ENCODE measurements around the gene RTKN. TPM values are rescaled to one million over a fixed set of nuclear protein-coding genes. Genes with fewer than 3 reads are reported as not detected.
"Not testable (repeated sequence)": the region's sequence is repeated elsewhere in the genome, so short reads cannot be mapped to it uniquely, and the experiment has no call there.

The RTKN gene
- total and polyA plus RNA-seq, 3 experiments from 2014 or later = 1.1 to 1.4 (median 1.2) TPM

GRCh38 chr2:74471332-74472065 is 29.8 kb upstream of the RTKN start:
- Mint-ChIP-seq H3K27me3 (peaks cover 0 to 5% of the 10 kb centered on the region in 2 donors), H3K4me1 (peaks cover 21 to 27% (median 25%) of the 10 kb centered on the region in 3 donors), H3K27ac (peak overlapping the region; percentile 97 to 100 (median 99)), H3K4me3 (peak overlapping the region; percentile 93 to 98 (median 96)), H3K9me3 (no peaks in the 10 kb centered on the region), H3K36me3 (peaks cover 0 to 27% (median 8%) of the 10 kb centered on the region in 3 donors)
- H3K9me3 ChIP-seq (ENCODE audit: low read length) = no peaks in the 10 kb centered on the region
- DNase-seq = no peak
- peak overlapping the region; percentile 95 for H3K4me3 ChIP-seq (ENCODE audit: low read length)
- ChIA-PET POLR2A (interaction anchor here (0.6 to 3.4 kb wide), 7 partner anchors 11 to 105 kb away, joined by 3 to 56 read pairs (median 4); partner anchors contain the start of genes C2orf81, CCDC142, INO80B and TTC31), CTCF (interaction anchor here (0.7 to 4.7 kb wide), 4 partner anchors 11 to 62 kb away, joined by 3 to 49 read pairs (median 7); partner anchors contain the start of genes CCDC142, TTC31 and WBP1)
- H3K36me3 ChIP-seq (ENCODE audit: insufficient read depth, low read length) = peaks cover 5% of the 10 kb centered on the region
- H3K4me1 ChIP-seq (ENCODE audit: insufficient read depth, low read length) = peaks cover 22% of the 10 kb centered on the region
- H3K27me3 ChIP-seq (ENCODE audit: insufficient read depth, low read length, poor library complexity, severe bottlenecking) = no peaks in the 10 kb centered on the region
- H3K27ac ChIP-seq (ENCODE audit: low read depth, low read length) = peak overlapping the region; percentile 83

GRCh38 chr2:74470742-74471141 is 29.0 kb upstream of the RTKN start:
- H3K27ac ChIP-seq (ENCODE audit: low read depth, low read length); H3K27me3 Mint-ChIP-seq; H3K4me3 ChIP-seq (ENCODE audit: low read length); H3K9me3 Mint-ChIP-seq; H3K27me3 ChIP-seq (ENCODE audit: insufficient read depth, low read length, poor library complexity, severe bottlenecking); H3K36me3 ChIP-seq (ENCODE audit: insufficient read depth, low read length); H3K9me3 ChIP-seq (ENCODE audit: low read length); DNase-seq: not testable (repeated sequence)
- Mint-ChIP-seq H3K4me3 (peak overlapping the region; percentile 46 to 89 (median 58)), H3K36me3 (peaks cover 0 to 27% (median 8%) of the 10 kb centered on the region in 3 donors), H3K27ac (peak overlapping the region; percentile 26 to 92 (median 85)), H3K4me1 (peaks cover 25 to 32% (median 30%) of the 10 kb centered on the region in 3 donors)
- peaks cover 22% of the 10 kb centered on the region for H3K4me1 ChIP-seq (ENCODE audit: insufficient read depth, low read length)
- ChIA-PET CTCF (interaction anchor here (0.7 to 4.7 kb wide), 2 partner anchors 12 to 61 kb away, joined by 3 to 49 read pairs; partner anchors contain the start of genes CCDC142 and TTC31), POLR2A (interaction anchor here (1.2 to 3.4 kb wide), 3 partner anchors 12 to 16 kb away, joined by 4 to 56 read pairs (median 54); partner anchors contain the start of genes CCDC142, INO80B, TTC31 and WBP1)

- Histone ChIP-seq H3K9me3 (ENCODE audit: low read length) (no peaks in the 10 kb centered on the region), H3K27me3 (ENCODE audit: insufficient read depth, low read length, poor library complexity, severe bottlenecking) (no peaks in the 10 kb centered on the region), H3K4me3 (ENCODE audit: low read length) (peak overlapping the region; percentile 80), H3K36me3 (ENCODE audit: insufficient read depth, low read length) (peaks cover 4% of the 10 kb centered on the region), H3K27ac (ENCODE audit: low read depth, low read length) (peak overlapping the region; percentile 82), H3K4me1 (ENCODE audit: insufficient read depth, low read length) (peaks cover 10% of the 10 kb centered on the region)
- ChIA-PET CTCF (interaction anchor here (1.2 to 2.8 kb wide), 2 partner anchors 9 to 18 kb away, joined by 3 to 12 read pairs; partner anchors contain the start of genes CCDC142, INO80B and TTC31), POLR2A (interaction anchor here (0.8 to 1.6 kb wide), 2 partner anchors 15 to 17 kb away, joined by 3 to 9 read pairs; no protein-coding TSS in a partner anchor)
- Mint-ChIP-seq H3K27me3 (peaks cover 0 to 2% of the 10 kb centered on the region in 2 donors), H3K4me3 (peak overlapping the region; percentile 79 to 99 (median 98)), H3K27ac (peak overlapping the region; percentile 53 to 99 (median 76)), H3K9me3 (no peaks in the 10 kb centered on the region), H3K4me1 (peaks cover 18 to 41% (median 33%) of the 10 kb centered on the region in 3 donors), H3K36me3 (peaks cover 0 to 26% (median 0%) of the 10 kb centered on the region in 3 donors)
- no peak for DNase-seq
Observed at GRCh38 chr2:74464406-74464805, 22.7 kb upstream of the RTKN start.

- H3K4me3 Mint-ChIP-seq = peak overlapping the region; percentile 53 to 99 (median 73)
- POLR2A ChIA-PET = no interaction called here
Observed at GRCh38 chr2:74462786-74463105, 21.0 kb upstream of the RTKN start.

GRCh38 chr2:74462054-74462785 is 20.5 kb upstream of the RTKN start:
- POLR2A ChIA-PET = interaction anchor here (0.5 kb wide), 1 partner anchor 19 kb away, joined by 3 read pairs; no protein-coding TSS in a partner anchor

More at GRCh38 chr2:74462786-74463105, 21.0 kb upstream of the RTKN start:
- Histone ChIP-seq H3K27me3 (ENCODE audit: insufficient read depth, low read length, poor library complexity, severe bottlenecking) (no peaks in the 10 kb centered on the region), H3K4me1 (ENCODE audit: insufficient read depth, low read length) (peaks cover 18% of the 10 kb centered on the region), H3K4me3 (ENCODE audit: low read length) (no peak overlapping the region), H3K27ac (ENCODE audit: low read depth, low read length) (no peak overlapping the region), H3K36me3 (ENCODE audit: insufficient read depth, low read length) (peaks cover 4% of the 10 kb centered on the region), H3K9me3 (ENCODE audit: low read length) (no peaks in the 10 kb centered on the region)
- Mint-ChIP-seq H3K4me1 (peaks cover 30 to 53% (median 45%) of the 10 kb centered on the region in 3 donors), H3K36me3 (peaks cover 0 to 36% (median 0%) of the 10 kb centered on the region in 3 donors), H3K27me3 (peaks cover 0 to 2% of the 10 kb centered on the region in 2 donors), H3K9me3 (no peaks in the 10 kb centered on the region), H3K27ac (peak overlapping the region in 5 of 8 donors; percentile 48 to 99 (median 72))
- no peak for DNase-seq
- CTCF ChIA-PET = interaction anchor here (0.8 to 1.6 kb wide), 2 partner anchors 10 to 19 kb away, joined by 3 to 7 read pairs; partner anchors contain the start of gene MRPL53

GRCh38 chr2:74461187-74462053 is 19.7 kb upstream of the RTKN start:
- POLR2A ChIA-PET = interaction anchor here (0.5 to 0.6 kb wide), 2 partner anchors 18 to 29 kb away, joined by 3 to 7 read pairs; no protein-coding TSS in a partner anchor
- CTCF ChIA-PET = interaction anchor here (1.0 to 1.6 kb wide), 2 partner anchors 13 to 20 kb away, joined by 4 to 7 read pairs; no protein-coding TSS in a partner anchor
- H3K9me3 Mint-ChIP-seq = no peaks in the 10 kb centered on the region

More at GRCh38 chr2:74462054-74462785, 20.5 kb upstream of the RTKN start:
- Mint-ChIP-seq H3K4me3 (peak overlapping the region in 2 of 7 donors; percentile 44 to 99), H3K27ac (peak overlapping the region in 3 of 8 donors; percentile 72 to 99 (median 77)), H3K9me3 (no peaks in the 10 kb centered on the region), H3K27me3 (peaks cover 0 to 2% of the 10 kb centered on the region in 2 donors), H3K36me3 (peaks cover 0 to 40% (median 0%) of the 10 kb centered on the region in 3 donors), H3K4me1 (peaks cover 33 to 54% (median 46%) of the 10 kb centered on the region in 3 donors)
- CTCF ChIA-PET = interaction anchor here (0.8 to 1.6 kb wide), 3 partner anchors 11 to 19 kb away, joined by 3 to 7 read pairs (median 4); partner anchors contain the start of gene MRPL53
- Histone ChIP-seq H3K36me3 (ENCODE audit: insufficient read depth, low read length) (peaks cover 4% of the 10 kb centered on the region), H3K9me3 (ENCODE audit: low read length) (no peaks in the 10 kb centered on the region), H3K4me3 (ENCODE audit: low read length) (no peak overlapping the region), H3K27me3 (ENCODE audit: insufficient read depth, low read length, poor library complexity, severe bottlenecking) (no peaks in the 10 kb centered on the region), H3K27ac (ENCODE audit: low read depth, low read length) (no peak overlapping the region), H3K4me1 (ENCODE audit: insufficient read depth, low read length) (peaks cover 18% of the 10 kb centered on the region)
- DNase-seq = no peak

More at GRCh38 chr2:74461187-74462053, 19.7 kb upstream of the RTKN start:
- peak overlapping the region in 4 of 7 donors; percentile 8 to 73 (median 36) for H3K4me3 Mint-ChIP-seq
- Histone ChIP-seq H3K27ac (ENCODE audit: low read depth, low read length) (no peak overlapping the region), H3K27me3 (ENCODE audit: insufficient read depth, low read length, poor library complexity, severe bottlenecking) (no peaks in the 10 kb centered on the region), H3K36me3 (ENCODE audit: insufficient read depth, low read length) (peaks cover 4% of the 10 kb centered on the region), H3K9me3 (ENCODE audit: low read length) (no peaks in the 10 kb centered on the region), H3K4me1 (ENCODE audit: insufficient read depth, low read length) (peaks cover 25% of the 10 kb centered on the region), H3K4me3 (ENCODE audit: low read length) (no peak overlapping the region)
- H3K4me1 Mint-ChIP-seq = peaks cover 41 to 62% (median 54%) of the 10 kb centered on the region in 3 donors
- H3K27ac Mint-ChIP-seq = peak overlapping the region in 3 of 8 donors; percentile 15 to 40 (median 24)
- peaks cover 0 to 41% (median 0%) of the 10 kb centered on the region in 3 donors for H3K36me3 Mint-ChIP-seq
- no peak for DNase-seq
- H3K27me3 Mint-ChIP-seq = peaks cover 0 to 2% of the 10 kb centered on the region in 2 donors

All from CD8-positive, alpha-beta memory T cell (primary cell).